ENCODE measurements around the gene IL11RA.

GRCh38 chr9:34694811-34695210 lies 42.8 kb downstream of the IL11RA start:
- TF ChIP-seq SIN3A (IDR thresholded peaks at IDR 0.05; ENCODE audit: borderline replicate concordance, insufficient read depth, low read length) (no peak), POLR2AphosphoS5 (IDR thresholded peaks at IDR 0.05; ENCODE audit: low read depth, low read length) (no peak), REST (IDR thresholded peaks at IDR 0.05; ENCODE audit: insufficient read depth in 1 of 2, low read depth in 2 of 2, low read length in 2 of 2) (no peak)
